ENCODE results near the gene C22orf39. TPM values are rescaled to one million over a fixed set of nuclear protein-coding genes. Genes with fewer than 3 reads are reported as not detected.

C22orf39 gene, protein sequence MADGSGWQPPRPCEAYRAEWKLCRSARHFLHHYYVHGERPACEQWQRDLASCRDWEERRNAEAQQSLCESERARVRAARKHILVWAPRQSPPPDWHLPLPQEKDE
- 10 to 100 TPM; 24.3 to 44.4 (median 36.1) TPM for polyA plus RNA-seq

DNA sequence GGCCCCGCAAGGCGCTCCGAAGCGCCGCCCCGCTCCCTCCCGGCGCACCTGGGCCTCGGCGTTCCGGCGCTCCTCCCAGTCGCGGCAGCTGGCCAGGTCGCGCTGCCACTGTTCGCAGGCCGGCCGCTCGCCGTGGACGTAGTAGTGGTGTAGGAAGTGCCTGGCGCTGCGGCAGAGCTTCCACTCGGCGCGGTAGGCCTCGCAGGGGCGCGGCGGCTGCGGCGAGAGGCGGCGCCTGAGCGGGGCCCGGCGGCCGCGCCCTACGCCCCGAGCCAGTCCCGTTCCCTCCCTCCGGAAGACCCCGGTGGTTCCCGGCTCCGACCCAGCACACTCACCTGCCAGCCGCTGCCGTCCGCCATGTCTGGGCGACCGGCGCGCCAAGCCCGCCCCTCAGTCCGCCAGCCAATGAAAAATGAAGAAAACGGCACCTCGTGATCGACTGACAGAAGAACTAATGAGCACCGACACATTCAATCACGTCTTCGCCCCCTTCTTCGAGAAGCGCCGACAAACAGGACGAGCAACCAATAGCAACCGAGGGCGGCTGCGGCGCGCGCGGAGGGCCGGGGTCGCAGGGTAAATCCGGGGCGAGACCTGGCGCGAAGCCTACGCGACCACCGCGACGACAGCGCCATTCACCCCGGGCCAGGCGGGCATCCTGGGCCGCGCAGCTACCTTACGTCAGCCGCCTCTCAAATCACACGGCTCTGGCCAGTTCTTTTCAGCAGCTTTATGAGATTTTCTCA, at the start of gene C22orf39:
Gene C22orf39 (minus strand): TSS at position 382 of the 746 bp plus-strand sequence. CDS start 23 bp downstream, at position 359.
- peak within 1 kb of the TSS; percentile 83 for H3K27ac ChIP-seq (ENCODE audit: low read depth, low read length)
- WGBS, 3 donors = 0% methylated on average over 82 to 92 of the region's 92 CpGs

DNA sequence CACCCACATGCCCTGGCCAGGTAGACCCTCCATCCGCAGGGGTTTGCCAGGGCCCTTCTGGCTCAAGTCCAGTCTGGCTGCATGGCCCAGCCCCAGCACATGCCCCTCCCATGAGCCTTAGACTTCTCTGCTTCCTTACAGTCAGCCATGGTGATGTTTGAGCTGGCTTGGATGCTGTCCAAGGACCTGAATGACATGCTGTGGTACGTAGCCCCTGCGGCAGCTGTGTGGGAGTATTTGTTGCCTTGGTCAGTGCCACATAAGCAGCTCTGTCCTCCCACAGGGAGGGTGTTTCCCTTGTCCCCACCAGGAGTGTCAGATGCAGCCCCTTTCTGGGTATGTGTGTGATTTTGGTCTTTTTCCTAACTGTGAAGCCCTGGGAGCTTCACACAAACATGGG, 49.7 kb upstream of the C22orf39 start:
- WGBS, 3 donors = 55 to 66% (median 59%) methylated on average over 3 of the region's 3 CpGs

DNA sequence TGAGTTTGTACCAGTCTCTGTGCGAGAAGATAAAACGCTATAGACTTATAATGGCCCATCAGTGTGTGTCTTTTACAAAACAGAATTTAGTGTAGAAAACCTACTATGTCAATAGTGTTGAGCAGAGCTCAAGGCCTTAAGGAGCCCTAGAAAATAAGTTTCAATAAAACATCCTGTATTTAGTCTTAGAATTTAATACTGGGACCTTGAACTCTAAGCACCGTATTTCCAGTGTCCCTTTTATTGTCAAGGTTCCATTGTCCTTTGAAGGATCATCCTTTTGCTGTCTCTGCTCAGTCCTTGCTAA, 48.8 kb upstream of the C22orf39 start:
- 96% methylated on average over 3 of the region's 3 CpGs for WGBS, 3 donors
- no peak overlapping the region for H3K27ac ChIP-seq (ENCODE audit: low read depth, low read length)

More for the DNA sequence above, 49.7 kb upstream of the C22orf39 start:
- H3K27ac ChIP-seq (ENCODE audit: low read depth, low read length) = no peak overlapping the region

DNA sequence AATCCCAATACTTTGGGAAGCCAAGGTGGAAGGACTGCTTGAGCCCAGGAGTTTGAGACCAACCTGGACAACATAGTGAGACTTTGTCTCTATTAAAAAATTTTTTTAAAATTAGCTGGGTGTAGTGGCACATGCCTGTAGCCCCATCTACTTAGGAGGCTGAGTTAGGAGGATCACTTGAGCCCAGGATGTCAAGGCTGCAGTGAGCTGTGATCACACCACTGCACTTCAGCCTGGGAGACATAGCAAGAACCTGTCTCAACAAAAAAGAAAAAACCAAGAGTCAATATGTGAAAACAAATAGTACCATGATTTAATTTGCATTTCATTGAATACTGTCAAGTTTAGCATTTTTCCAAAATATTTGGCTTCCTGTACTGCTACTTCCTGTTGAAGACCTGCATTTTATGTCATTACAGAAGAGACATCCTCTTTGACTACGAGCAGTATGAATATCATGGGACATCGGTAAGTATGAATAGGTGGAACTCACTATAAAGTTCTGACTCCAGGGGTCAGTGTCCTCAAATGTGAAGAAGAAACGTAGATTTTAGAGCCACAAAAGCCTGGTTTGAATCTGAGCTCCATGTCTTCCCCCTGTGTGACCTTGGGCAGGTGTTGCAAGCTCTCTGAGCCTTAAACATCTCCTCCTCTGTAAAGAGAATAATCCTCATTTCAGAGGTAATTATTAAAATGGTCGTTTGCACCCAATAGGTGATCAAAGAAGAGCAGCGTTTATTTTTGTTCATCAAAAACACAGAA, 48.2 kb upstream of the C22orf39 start:
- WGBS, 3 donors = 61 to 78% (median 67%) methylated on average over 5 of the region's 5 CpGs

DNA sequence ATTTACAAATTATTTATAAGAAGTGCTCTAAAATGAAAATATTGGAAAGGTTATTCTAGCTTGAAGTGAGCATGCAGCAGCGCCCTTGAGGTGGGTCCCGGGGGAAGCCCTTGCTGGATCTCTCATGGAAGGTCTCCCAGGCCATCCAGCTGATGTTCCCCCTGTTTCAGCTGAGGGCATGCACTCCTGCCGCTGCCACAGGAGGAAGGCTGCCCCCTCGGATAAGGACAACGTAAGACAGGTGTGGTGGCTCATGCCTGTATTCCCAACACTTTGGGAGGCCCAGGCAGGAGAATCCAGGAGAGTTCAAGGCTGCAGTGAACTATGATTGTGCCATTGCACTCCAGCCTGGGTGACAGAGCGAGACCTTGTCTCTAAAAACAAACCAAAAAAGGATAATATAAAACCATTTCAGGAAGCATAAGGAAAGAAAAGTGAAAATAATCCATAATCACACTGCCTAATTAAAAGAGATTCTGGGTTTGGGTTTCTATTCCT, 47.2 kb upstream of the C22orf39 start:
- 93 to 97% (median 94%) methylated on average over 6 of the region's 6 CpGs for WGBS, 3 donors
- no peak overlapping the region for H3K27ac ChIP-seq (ENCODE audit: low read depth, low read length)

More for the DNA sequence above, 48.2 kb upstream of the C22orf39 start:
- H3K27ac ChIP-seq (ENCODE audit: low read depth, low read length) = no peak overlapping the region

DNA sequence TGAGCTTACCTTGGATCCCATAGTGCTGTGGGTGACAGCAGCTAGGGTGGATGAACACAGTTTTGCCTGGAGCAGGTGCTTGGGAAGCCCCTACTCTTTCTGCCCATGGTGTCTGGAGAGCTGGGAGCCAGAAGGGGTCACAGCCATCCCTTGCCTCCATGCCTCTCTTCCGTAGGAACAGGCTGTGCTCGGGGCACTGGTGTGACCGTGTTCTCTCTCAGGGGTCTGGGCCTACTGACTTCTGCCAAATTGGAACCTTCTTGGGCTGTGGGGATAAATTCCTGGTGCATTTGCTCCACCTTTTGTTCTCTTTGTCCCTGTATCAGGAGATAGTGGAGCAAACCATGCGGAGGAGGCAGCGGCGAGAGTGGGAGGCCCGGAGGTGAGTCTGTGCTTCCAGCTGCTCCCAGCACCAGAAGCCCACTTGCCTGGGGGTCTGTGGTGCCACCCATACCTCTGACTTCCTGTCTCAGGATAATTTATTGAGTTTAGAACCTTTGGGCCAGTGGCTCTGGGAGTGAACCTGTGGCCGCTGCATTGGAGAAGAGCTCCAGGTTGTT, 46.6 kb upstream of the C22orf39 start:
- no peak overlapping the region for H3K27ac ChIP-seq (ENCODE audit: low read depth, low read length)
- 96 to 98% (median 97%) methylated on average over 8 of the region's 8 CpGs for WGBS, 3 donors

DNA sequence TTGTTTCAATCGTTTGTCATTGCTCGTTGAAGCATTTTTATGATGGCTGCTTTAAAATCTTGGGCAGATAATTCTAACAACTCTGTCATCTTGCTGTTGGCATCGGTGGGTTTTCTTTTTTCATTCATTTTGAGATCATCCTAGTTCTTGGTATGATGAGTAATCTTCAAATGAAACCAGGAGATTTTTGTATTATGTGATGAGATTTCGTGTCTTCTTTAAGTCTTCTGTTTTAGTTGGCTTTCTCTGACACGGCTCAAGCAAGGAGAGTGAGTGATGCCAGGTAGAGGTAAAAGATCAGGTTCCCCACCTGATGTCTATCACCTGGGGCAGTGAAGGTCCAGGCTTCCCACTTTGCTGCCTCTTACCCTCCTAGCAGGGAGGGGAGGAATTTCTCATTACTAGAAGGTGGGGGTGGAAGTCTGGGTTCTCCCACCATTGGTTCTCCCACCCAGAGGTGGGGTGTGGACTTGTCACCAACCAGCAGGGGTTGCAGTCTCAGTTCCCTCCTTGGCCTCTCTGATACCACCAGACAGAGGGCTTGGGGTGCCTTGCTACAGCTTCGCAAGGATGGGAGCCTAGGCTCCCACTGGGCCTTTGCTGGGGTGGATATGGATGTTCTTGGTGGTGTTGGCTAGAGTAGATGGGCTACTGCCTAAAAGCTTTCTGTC, 45.1 kb upstream of the C22orf39 start:
- H3K27ac ChIP-seq (ENCODE audit: low read depth, low read length) = no peak overlapping the region
- 89 to 94% (median 91%) methylated on average over 6 of the region's 6 CpGs for WGBS, 3 donors

DNA sequence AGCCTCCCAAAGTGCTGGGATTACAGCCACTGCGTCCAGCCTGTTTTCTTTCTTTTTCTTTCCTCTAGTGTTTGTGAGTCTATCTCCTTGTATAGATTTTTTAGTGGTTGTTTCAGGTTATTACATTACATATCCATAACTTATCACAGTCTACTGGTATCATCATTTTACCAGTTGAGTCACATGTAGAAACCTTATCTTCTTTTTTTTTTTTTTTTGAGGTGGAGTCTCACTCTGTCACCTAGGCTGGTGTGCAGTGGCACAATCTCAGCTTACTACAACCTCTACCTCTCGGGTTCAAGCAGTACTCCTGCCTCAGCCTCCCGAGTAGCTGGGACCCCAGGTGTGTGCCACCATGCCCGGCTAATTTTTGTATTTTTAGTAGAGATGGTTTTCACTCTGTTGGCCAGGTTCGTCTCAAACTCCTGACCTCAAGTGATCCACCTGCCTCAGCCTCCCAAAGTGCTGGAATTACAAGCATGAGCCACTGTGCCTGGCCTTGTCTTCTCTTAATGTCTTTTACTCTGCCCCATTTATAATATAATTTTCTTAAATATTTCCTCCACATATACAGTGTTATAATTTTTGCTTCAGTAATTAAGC, 43.2 kb upstream of the C22orf39 start:
- H3K27ac ChIP-seq (ENCODE audit: low read depth, low read length) = no peak overlapping the region
- WGBS, 3 donors = 93 to 98% (median 95%) methylated on average over 5 of the region's 5 CpGs

DNA sequence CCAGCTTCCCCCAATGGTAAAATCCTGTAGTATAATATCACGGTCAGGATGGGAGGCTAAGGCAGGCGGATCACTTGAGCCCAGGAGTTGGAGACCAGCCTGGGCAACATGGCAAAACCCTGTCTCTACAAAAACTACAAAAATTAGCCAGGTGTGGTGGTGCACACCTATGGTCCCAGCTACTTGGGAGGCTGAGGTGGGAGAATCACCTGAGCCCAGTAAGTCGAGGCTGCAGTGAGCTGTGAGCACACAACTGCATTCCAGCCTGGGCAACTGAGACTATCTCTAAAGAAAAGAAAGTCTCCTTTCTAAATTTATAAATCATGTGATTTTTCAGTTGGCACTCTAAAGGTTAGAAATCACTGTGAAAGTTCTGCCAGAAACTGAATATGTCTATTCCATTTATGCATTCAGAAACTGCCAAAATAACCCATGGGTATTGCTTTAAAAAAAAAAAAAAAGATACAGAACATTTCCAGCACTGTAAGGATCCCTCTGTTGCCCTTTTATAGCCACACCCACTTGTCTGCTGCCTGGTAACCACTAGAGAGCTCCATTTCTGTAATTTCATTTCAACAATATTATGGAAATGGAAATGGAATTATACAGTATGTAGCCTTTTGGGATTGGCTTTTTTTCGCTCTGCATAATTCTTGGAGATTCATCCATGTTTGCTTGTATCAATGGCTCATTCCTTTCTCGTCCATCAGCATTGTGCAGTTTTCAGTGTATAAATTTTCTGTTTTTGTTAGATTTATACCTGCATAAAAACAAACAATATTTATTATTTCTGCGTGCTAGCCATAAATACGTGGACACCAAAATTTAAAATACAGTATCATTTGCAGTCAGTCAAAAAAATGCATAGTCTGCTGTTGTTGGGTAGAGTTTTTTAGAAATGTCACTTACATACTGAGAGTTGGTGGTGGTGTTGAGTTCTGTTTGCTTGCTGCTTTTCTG, 41.7 kb upstream of the C22orf39 start:
- 85 to 89% (median 86%) methylated on average over 7 of the region's 7 CpGs for WGBS, 3 donors
- H3K27ac ChIP-seq (ENCODE audit: low read depth, low read length) = no peak overlapping the region

DNA sequence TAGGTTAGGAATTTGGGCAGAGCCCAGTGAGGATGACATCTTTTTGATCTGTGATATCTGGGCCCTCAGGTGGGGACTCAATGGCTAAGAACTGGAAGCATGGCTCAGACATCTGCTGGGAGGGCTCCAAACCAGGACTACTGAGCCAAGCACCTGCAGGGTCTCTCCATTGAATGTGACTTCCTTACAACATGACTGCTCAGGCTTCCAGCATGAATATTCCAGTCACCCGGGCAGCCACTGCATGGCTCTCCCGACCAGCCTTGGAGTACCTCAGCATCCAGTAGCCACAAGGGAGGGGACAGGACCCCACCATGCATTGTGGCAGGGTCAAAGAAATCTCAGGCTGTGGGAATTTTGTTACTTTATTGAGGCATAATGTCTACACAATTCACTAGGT, 40.8 kb upstream of the C22orf39 start:
- H3K27ac ChIP-seq (ENCODE audit: low read depth, low read length) = no peak overlapping the region
- 92 to 97% (median 96%) methylated on average over 2 of the region's 2 CpGs for WGBS, 3 donors

DNA sequence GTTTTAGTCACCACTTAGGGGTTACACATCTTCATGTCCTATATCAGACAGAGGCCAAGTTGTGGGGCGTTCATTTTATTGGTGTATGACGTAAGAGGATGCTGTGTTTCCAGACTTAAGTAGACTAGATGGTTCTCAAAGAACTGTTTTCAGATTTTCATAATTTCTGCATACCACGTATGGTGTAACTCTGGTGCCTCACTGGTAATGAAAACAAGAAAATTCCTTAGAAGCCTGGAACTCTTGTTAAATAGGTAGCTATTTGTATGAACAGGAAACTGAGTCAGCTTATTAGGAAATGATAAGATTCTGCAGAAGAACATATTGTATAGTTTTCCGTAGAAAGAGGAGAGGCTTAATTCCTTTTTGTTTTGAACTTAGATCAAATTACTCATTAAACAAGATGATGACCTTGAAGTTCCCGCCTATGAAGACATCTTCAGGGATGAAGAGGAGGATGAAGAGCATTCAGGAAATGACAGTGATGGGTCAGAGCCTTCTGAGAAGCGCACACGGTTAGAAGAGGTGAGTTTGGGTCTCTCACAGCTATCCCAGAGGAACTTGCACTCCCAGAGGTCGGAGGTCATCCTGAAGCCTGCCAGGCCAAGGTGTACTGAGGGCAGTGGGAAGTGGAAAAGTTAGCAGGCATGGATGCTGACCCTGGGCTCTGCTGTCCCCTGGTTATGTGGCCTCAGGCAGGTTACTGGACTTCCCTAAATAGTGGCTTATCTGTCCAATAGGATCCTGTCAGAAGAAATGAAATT, 36.2 kb upstream of the C22orf39 start:
- H3K27ac ChIP-seq (ENCODE audit: low read depth, low read length) = no peak overlapping the region
- 77 to 81% (median 79%) methylated on average over 8 of the region's 8 CpGs for WGBS, 3 donors

DNA sequence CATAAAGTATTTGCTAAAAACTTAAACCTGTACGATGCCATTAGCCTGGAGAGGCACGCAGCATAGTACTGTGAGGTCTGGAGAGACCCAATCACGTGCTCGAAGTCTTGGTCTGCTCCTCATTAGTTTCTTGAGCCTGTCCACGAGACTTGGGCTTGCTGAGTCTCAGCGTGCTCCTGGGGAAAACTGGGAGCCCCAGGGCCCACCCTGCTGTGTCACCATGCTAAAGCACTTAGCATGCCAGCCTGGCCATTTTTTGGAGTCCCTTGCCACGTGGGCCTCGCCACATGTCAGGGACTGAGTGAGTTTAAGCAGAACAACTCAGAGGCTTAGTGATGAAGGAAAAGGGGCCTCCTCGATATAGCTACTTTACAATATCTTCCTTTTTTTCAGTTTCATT, 34.8 kb upstream of the C22orf39 start:
- WGBS, 3 donors = 92 to 94% (median 93%) methylated on average over 9 of the region's 9 CpGs
- no peak overlapping the region for H3K27ac ChIP-seq (ENCODE audit: low read depth, low read length)

DNA sequence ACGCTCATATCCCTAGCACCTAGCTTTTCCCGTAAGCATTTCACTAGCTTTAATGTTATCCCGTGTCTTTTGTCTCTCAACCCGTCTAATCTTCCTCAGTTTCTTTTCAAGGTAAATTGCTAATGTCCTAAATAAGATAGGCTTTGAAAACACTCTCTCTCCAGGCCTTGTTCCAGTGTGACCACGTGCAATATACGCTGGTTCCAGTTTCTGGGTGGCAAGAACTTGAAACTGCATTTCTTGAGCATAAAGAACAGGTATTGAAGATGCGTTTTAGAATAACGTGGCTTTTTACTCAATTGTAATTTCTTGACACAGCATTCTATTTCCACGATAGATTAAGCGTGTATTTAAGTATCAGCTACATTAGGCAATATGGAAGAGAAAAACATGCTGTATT, 33.3 kb upstream of the C22orf39 start:
- 64 to 74% (median 66%) methylated on average over 10 of the region's 10 CpGs for WGBS, 3 donors
- H3K27ac ChIP-seq (ENCODE audit: low read depth, low read length) = no peak overlapping the region

DNA sequence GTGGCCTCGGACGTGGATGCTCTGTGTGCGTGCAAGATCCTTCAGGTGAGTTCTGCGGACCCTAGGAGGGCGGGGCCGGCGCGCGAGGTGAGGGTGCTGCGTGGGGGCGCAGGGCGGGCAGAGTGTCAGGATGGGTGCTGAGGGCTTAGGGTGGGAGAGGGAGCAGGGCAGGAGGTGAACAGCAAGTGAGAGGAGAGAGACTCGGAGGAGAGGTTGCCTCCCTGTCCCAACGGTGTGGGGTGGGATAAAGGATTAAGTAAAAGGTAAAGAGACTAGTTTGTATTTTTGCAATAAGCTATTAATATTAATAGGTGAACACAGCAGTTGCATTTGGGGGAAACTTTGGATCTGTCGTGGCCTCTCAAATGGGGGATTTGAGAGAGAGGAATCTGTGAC, 32.7 kb upstream of the C22orf39 start:
- H3K27ac ChIP-seq (ENCODE audit: low read depth, low read length) = no peak overlapping the region
- WGBS, 3 donors = 0 to 1% (median 1%) methylated on average over 15 of the region's 15 CpGs

DNA sequence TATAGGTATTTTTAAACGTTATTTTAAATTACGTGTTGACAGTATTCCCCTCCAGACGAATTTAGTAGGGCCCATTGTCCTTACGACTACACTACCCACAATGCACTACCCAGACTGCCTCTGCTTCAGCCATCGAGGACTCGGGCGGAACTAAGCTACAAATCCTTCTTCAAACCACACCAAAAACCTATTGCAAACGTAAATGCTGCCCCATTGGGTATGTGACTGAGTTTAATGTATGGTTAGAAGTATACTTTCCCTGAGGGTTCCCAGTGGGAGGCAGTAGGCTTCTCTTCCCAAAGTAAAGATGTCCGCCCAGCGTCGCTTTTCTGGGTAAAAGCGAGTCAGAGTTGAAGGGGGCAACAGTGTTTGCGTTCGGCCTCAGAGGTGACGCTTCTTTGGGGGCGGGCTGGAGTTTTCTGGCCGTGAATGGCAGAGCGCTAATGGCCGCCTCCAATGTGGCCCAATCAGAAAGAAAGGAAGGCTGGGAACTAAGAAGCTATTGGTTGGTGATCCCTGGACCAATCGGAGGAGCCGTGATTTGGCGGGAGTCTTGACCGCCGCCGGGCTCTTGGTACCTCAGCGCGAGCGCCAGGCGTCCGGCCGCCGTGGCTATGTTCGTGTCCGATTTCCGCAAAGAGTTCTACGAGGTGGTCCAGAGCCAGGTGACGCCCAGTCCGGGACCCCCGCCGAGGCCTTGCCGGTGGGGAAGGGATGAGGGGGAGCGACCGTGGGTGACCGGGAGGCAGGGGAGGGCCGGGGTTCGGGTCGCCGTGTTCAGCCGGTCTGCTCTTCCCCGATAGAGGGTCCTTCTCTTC, 32.1 kb upstream of the C22orf39 start, which contains the start of gene CDC45:
Gene CDC45 (plus strand): TSS at position 566 of the 818 bp plus-strand sequence. CDS start 49 bp downstream, at position 615.
- peak within 1 kb of the TSS; percentile 98 for H3K27ac ChIP-seq (ENCODE audit: low read depth, low read length)
- WGBS, 3 donors = 0 to 1% (median 0%) methylated on average over 49 to 50 of the region's 50 CpGs

All from adipose tissue (tissue), 3 donors.